H9 (cell line): ENCODE measurements around the gene IFT27. TPM values are rescaled to one million over a fixed set of nuclear protein-coding genes. Genes with fewer than 3 reads are reported as not detected.

ENCODE experiments used
- DNase-seq: peaks from one replicate; pipeline ENCODE4 v3.0.0-alpha.2; 2017
- H2AFZ ChIP-seq: one replicate; pipeline ENCODE4 v1.6.1; 2013; ENCODE audit warnings: mild to moderate bottlenecking, low read length, control low read depth, moderate library complexity
- H2AK5ac ChIP-seq: 2 replicates; pipeline ENCODE4 v1.6.1; 2013; ENCODE audit warnings: low read length, control low read depth, mixed read lengths; ENCODE audit not compliant: insufficient read length
- H2BK120ac ChIP-seq: one replicate; pipeline ENCODE4 v1.6.1; 2013; ENCODE audit warnings: low read depth, mild to moderate bottlenecking, low read length, control low read depth, inconsistent platforms; ENCODE audit not compliant: poor library complexity, severe bottlenecking
- H2BK12ac ChIP-seq: 2 replicates; pipeline ENCODE4 v1.6.1; 2013; ENCODE audit warnings: low read length, control low read depth, mixed read lengths, low read depth; ENCODE audit not compliant: insufficient read length
- H2BK15ac ChIP-seq: 2 replicates; pipeline ENCODE4 v1.6.1; 2013; ENCODE audit warnings: low read depth, low read length, control low read depth
- H2BK20ac ChIP-seq: one replicate; pipeline ENCODE4 v1.6.1; 2013; ENCODE audit warnings: low read depth, mild to moderate bottlenecking, low read length, control low read depth, inconsistent platforms; ENCODE audit not compliant: poor library complexity, severe bottlenecking
- H2BK5ac ChIP-seq: 2 replicates; pipeline ENCODE4 v1.6.1; 2013; ENCODE audit warnings: low read length, control low read depth, mixed read lengths; ENCODE audit not compliant: insufficient read length
- H3K14ac ChIP-seq: 2 replicates; pipeline ENCODE4 v1.6.1; 2013; ENCODE audit warnings: low read length, control low read depth; ENCODE audit not compliant: insufficient read depth
- H3K18ac ChIP-seq: 2 replicates; pipeline ENCODE4 v1.6.1; 2013; ENCODE audit warnings: low read depth, mild to moderate bottlenecking, mixed read lengths, low read length, control low read depth; ENCODE audit not compliant: insufficient read length
- H3K23ac ChIP-seq: 2 replicates; pipeline ENCODE4 v1.6.1; 2013; ENCODE audit warnings: low read length, control low read depth, mixed read lengths, low read depth; ENCODE audit not compliant: insufficient read length
- H3K23me2 ChIP-seq: 2 replicates; pipeline ENCODE4 v1.6.1; 2013; ENCODE audit warnings: low read depth, mild to moderate bottlenecking, mixed read lengths, low read length, control low read depth; ENCODE audit not compliant: insufficient read length, poor library complexity, severe bottlenecking
- H3K27ac ChIP-seq: 2 replicates; pipeline ENCODE4 v1.5.1; 2013; ENCODE audit warnings: low read length, control low read depth, mixed read lengths, low read depth; ENCODE audit not compliant: insufficient read length
- H3K27me3 ChIP-seq: 2 replicates; pipeline ENCODE4 v1.6.1; 2013; ENCODE audit warnings: low read length, control low read depth, inconsistent platforms; ENCODE audit not compliant: insufficient read depth
- H3K4ac ChIP-seq: 2 replicates; pipeline ENCODE4 v1.6.1; 2013; ENCODE audit warnings: low read depth, mild to moderate bottlenecking, control low read depth, inconsistent platforms, low read length, moderate library complexity
- H3K4me1 ChIP-seq: 2 replicates; pipeline ENCODE4 v1.6.1; 2013; ENCODE audit warnings: low read length, control low read depth, inconsistent platforms; ENCODE audit not compliant: insufficient read depth
- H3K4me2 ChIP-seq: 2 replicates; pipeline ENCODE4 v1.6.1; 2013; ENCODE audit warnings: low read length, control low read depth, mixed read lengths; ENCODE audit not compliant: insufficient read length, insufficient read depth
- H3K56ac ChIP-seq: 2 replicates; pipeline ENCODE4 v1.6.1; 2013; ENCODE audit warnings: low read depth, mild to moderate bottlenecking, mixed read lengths, low read length, control low read depth; ENCODE audit not compliant: insufficient read length
- H3K79me1 ChIP-seq: 2 replicates; pipeline ENCODE4 v1.6.1; 2013; ENCODE audit warnings: low read depth, mild to moderate bottlenecking, moderate library complexity, low read length, control low read depth, inconsistent platforms; ENCODE audit not compliant: insufficient read depth, poor library complexity, severe bottlenecking
- H3K79me2 ChIP-seq: 2 replicates; pipeline ENCODE4 v1.6.1; 2013; ENCODE audit warnings: low read length, control low read depth, inconsistent platforms; ENCODE audit not compliant: insufficient read depth
- H3K9ac ChIP-seq: 2 replicates; pipeline ENCODE4 v1.6.1; 2013; ENCODE audit warnings: low read length, control low read depth, mixed read lengths; ENCODE audit not compliant: insufficient read length; ENCODE audit errors: extremely low read depth
- H3K9me3 ChIP-seq: one replicate; pipeline ENCODE4 v1.6.1; 2013; ENCODE audit warnings: low read depth, low read length, inconsistent platforms; ENCODE audit not compliant: control insufficient read depth
- H3T11ph ChIP-seq: one replicate; pipeline ENCODE4 v1.6.1; 2013; ENCODE audit warnings: mild to moderate bottlenecking, low read length, control low read depth, inconsistent platforms
- H4K20me1 ChIP-seq: one replicate; pipeline ENCODE4 v1.6.1; 2013; ENCODE audit not compliant: control insufficient read depth, insufficient read length, insufficient read depth
- H4K5ac ChIP-seq: 2 replicates; pipeline ENCODE4 v1.6.1; 2013; ENCODE audit warnings: low read depth, mild to moderate bottlenecking, mixed read lengths, low read length, control low read depth; ENCODE audit not compliant: insufficient read length
- H4K8ac ChIP-seq: replicated peaks from 2 replicates; pipeline ENCODE4 v1.6.1; 2013; ENCODE audit warnings: low read length, control low read depth, mixed read lengths, low read depth; ENCODE audit not compliant: insufficient read length
- H4K91ac ChIP-seq: 2 replicates; pipeline ENCODE4 v1.6.1; 2013; ENCODE audit warnings: low read depth, mild to moderate bottlenecking, moderate library complexity, mixed read lengths, low read length, control low read depth; ENCODE audit not compliant: insufficient read length
- H3K27ac Mint-ChIP-seq, 3 experiments: 2 replicates in 2 of 3; 3 replicates in 1 of 3; pipeline ENCODE4 v1.8.0; 2020 to 2021; ENCODE audit warnings: mixed read lengths in 3 of 3, mild to moderate bottlenecking in 1 of 3, moderate library complexity in 1 of 3
- H3K27me3 Mint-ChIP-seq: 2 replicates; pipeline ENCODE4 v1.8.0; 2021; ENCODE audit warnings: low read depth, mild to moderate bottlenecking, moderate library complexity, mixed read lengths
- H3K36me3 Mint-ChIP-seq, 3 experiments: 2 replicates in 2 of 3; 3 replicates in 1 of 3; pipeline ENCODE4 v1.8.0; 2020 to 2021; ENCODE audit warnings: low read depth in 3 of 3, mixed read lengths in 3 of 3; ENCODE audit not compliant: insufficient read depth in 1 of 3
- H3K4me1 Mint-ChIP-seq, 2 experiments: 2 replicates each; pipeline ENCODE4 v1.8.0; 2020; ENCODE audit warnings: mixed read lengths in 2 of 2
- H3K4me3 Mint-ChIP-seq, 2 experiments: 2 replicates in 1 of 2; 3 replicates in 1 of 2; pipeline ENCODE4 v1.8.0; 2020 to 2021; ENCODE audit warnings: mild to moderate bottlenecking in 2 of 2, mixed read lengths in 2 of 2, moderate library complexity in 1 of 2
- H3K9me3 Mint-ChIP-seq, 2 experiments: 2 replicates in 1 of 2; 3 replicates in 1 of 2; pipeline ENCODE4 v1.8.0; 2020; ENCODE audit warnings: mild to moderate bottlenecking in 2 of 2, mixed read lengths in 2 of 2, moderate library complexity in 1 of 2
- CTCF ChIP-seq: fragments of 200-600 bp; sonication (generic); conservative IDR thresholded peaks from 3 replicates; pipeline ENCODE4 v1.8.0; 2021; ENCODE audit warnings: antibody characterized with exemption, mild to moderate bottlenecking
- WGBS: extraction: QIAGEN DNeasy Blood & Tissue Kit; methylation state at CpG from one replicate; pipeline ENCODE4 v1.1.7; 2013; ENCODE audit warnings: missing lambda C conversion rate, low lambda C conversion rate, mixed read lengths; ENCODE audit not compliant: insufficient read length; ENCODE audit errors: extremely low coverage; 5-methylcytosine and 5-hydroxymethylcytosine counted together
- total RNA-seq: library from RNA; stranded (reverse); gene quantifications from 2 replicates; pipeline ENCODE4 v1.2.1, GENCODE V29; 2021

The IFT27 gene
- total RNA-seq, 1 experiment from 2014 or later, result 43.4 TPM

- H3K27me3 Mint-ChIP-seq, result peaks cover 33% of the 10 kb centered on the region
- Histone ChIP-seq H2AK5ac (no peak overlapping the region), H4K91ac (no peak overlapping the region), H3K18ac (no peak overlapping the region), H3K56ac (no peak overlapping the region), H4K8ac (no peak overlapping the region), H3K79me1 (no peaks in the 10 kb centered on the region), H3K9ac (no peak overlapping the region), H3K23me2 (no peaks in the 10 kb centered on the region), H2BK15ac (no peak overlapping the region), H4K5ac (no peak overlapping the region), H3K4me2 (no peak overlapping the region), H2BK12ac (no peak overlapping the region), H3K79me2 (no peaks in the 10 kb centered on the region), H3K4ac (no peak overlapping the region), H2AFZ (no peak overlapping the region), H2BK120ac (no peak overlapping the region), H2BK20ac (no peak overlapping the region), H3K27ac (no peak overlapping the region), H3T11ph (no peak overlapping the region), H4K20me1 (no peaks in the 10 kb centered on the region), H3K23ac (no peak overlapping the region), H3K9me3 (no peaks in the 10 kb centered on the region), H3K4me1 (no peaks in the 10 kb centered on the region), H2BK5ac (no peak overlapping the region), H3K14ac (no peak overlapping the region), H3K27me3 (no peaks in the 10 kb centered on the region; the same call in 1 of the 2 replicates)
- H3K4me3 Mint-ChIP-seq, result no peak overlapping the region
- no peaks in the 10 kb centered on the region for H3K36me3 Mint-ChIP-seq
- no peak for DNase-seq
- no CpG with 5 or more reads among the region's 12 CpGs for WGBS
- no peaks in the 10 kb centered on the region; a peak in 1 of 5 replicates for H3K9me3 Mint-ChIP-seq
- peaks cover 2 to 21% of the 10 kb centered on the region in 2 experiments; a peak in 3 of 4 replicates for H3K4me1 Mint-ChIP-seq
- TF ChIP-seq CTCF, result no peak
- no peak overlapping the region for H3K27ac Mint-ChIP-seq
These were observed 22.0 kb downstream of the IFT27 start for GRCh38 chr22:36753916-36754315.
